ENCODE measurements around the gene LKAAEAR1. TPM values are rescaled to one million over a fixed set of nuclear protein-coding genes. Genes with fewer than 3 reads are reported as not detected.

The LKAAEAR1 gene
- total and polyA plus RNA-seq, 2 of the 13 experiments (the other 11 are each of a cell fraction or from before 2014, with no cell fraction given) = not detected

- TF ChIP-seq ZXDC (CRISPR knock-in tag; IDR thresholded peaks at IDR 0.05) (peak; percentile 91), SP2 (CRISPR knock-in tag; IDR thresholded peaks at IDR 0.05) (no peak; the same call in 1 of the 2 replicates), CBX2 (IDR thresholded peaks at IDR 0.05; ENCODE audit: low read depth, low read length) (no peak), CBX2 (CRISPR knock-in tag; IDR thresholded peaks at IDR 0.05; ENCODE audit: low read depth) (no peak), SNAPC2 (CRISPR knock-in tag; IDR thresholded peaks at IDR 0.05) (no peak), E2F2 (CRISPR knock-in tag; IDR thresholded peaks at IDR 0.05; ENCODE audit: borderline replicate concordance) (no peak), ZMYM4 (CRISPR knock-in tag; IDR thresholded peaks at IDR 0.05) (0 out of 2 replicates have a peak, but pooled peaks have one; percentile 19), NFRKB (IDR thresholded peaks at IDR 0.05) (no peak), PHF20 (CRISPR knock-in tag; IDR thresholded peaks at IDR 0.05) (peak; percentile 40), RARG (CRISPR knock-in tag; IDR thresholded peaks at IDR 0.05; ENCODE audit: low read depth) (no peak), NFKB2 (CRISPR knock-in tag; IDR thresholded peaks at IDR 0.05; ENCODE audit: borderline replicate concordance) (peak; percentile 61; the same call in 1 of the 2 replicates), HNRNPLL (IDR thresholded peaks at IDR 0.05; ENCODE audit: low read depth, low read length, poor library complexity, severe bottlenecking) (peak; percentile 11), ZNF597 (CRISPR knock-in tag; IDR thresholded peaks at IDR 0.05) (no peak), TOE1 (CRISPR knock-in tag; IDR thresholded peaks at IDR 0.05) (no peak), ZKSCAN5 (CRISPR knock-in tag; IDR thresholded peaks at IDR 0.05) (no peak), ZNF558 (CRISPR knock-in tag; IDR thresholded peaks at IDR 0.05; ENCODE audit: borderline replicate concordance) (0 out of 2 replicates have a peak, but pooled peaks have one; percentile 32), ZNF34 (CRISPR knock-in tag; IDR thresholded peaks at IDR 0.05; ENCODE audit: borderline replicate concordance) (no peak), ZFP62 (CRISPR knock-in tag; IDR thresholded peaks at IDR 0.05) (no peak), TMF1 (CRISPR knock-in tag; IDR thresholded peaks at IDR 0.05; ENCODE audit: low read depth) (no peak), ZSCAN31 (CRISPR knock-in tag; IDR thresholded peaks at IDR 0.05; ENCODE audit: low read depth) (0 out of 2 replicates have a peak, but pooled peaks have one; percentile 80), ZBTB7A (CRISPR knock-in tag; IDR thresholded peaks at IDR 0.05) (peak; percentile 67)
- TF ChIP-seq, protein P1, sequence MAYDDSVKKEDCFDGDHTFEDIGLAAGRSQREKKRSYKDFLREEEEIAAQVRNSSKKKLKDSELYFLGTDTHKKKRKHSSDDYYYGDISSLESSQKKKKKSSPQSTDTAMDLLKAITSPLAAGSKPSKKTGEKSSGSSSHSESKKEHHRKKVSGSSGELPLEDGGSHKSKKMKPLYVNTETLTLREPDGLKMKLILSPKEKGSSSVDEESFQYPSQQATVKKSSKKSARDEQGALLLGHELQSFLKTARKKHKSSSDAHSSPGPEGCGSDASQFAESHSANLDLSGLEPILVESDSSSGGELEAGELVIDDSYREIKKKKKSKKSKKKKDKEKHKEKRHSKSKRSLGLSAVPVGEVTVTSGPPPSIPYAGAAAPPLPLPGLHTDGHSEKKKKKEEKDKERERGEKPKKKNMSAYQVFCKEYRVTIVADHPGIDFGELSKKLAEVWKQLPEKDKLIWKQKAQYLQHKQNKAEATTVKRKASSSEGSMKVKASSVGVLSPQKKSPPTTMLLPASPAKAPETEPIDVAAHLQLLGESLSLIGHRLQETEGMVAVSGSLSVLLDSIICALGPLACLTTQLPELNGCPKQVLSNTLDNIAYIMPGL (CRISPR knock-in tag; IDR thresholded peaks at IDR 0.05; ENCODE audit: borderline replicate concordance in 1 of 2, low read depth in 1 of 2) = peak; percentile 3 to 14; a peak in 1 of 4 replicates
These were observed 43.8 kb downstream of the LKAAEAR1 start (continued) for GRCh38 chr20:64040231-64041039.

Data from HepG2 (cell line).